GM23248 (cell line): ENCODE results near the gene NMRK1.

Experiments used
- EZH2 ChIP-seq: fragments of 200-600 bp; sonication (generic); IDR thresholded peaks from 2 replicates; pipeline ENCODE4 v1.6.1; 2018; ENCODE audit warnings: antibody characterized with exemption, mild to moderate bottlenecking; ENCODE audit not compliant: insufficient read depth, poor library complexity, severe bottlenecking
- EZH2phosphoT487 ChIP-seq: fragments of 200-600 bp; sonication (generic); IDR thresholded peaks from 2 replicates; pipeline ENCODE4 v1.6.1; 2018; ENCODE audit warnings: antibody characterized with exemption, moderate library complexity, mild to moderate bottlenecking, low read depth; ENCODE audit not compliant: insufficient read depth

GRCh38 chr9:75039009-75039408 lies 48.9 kb downstream of the NMRK1 start:
- no peak for TF ChIP-seq EZH2
- TF ChIP-seq EZH2phosphoT487, result no peak
